ENCODE data around the gene SRMS. TPM values are rescaled to one million over a fixed set of nuclear protein-coding genes. Genes with fewer than 3 reads are reported as not detected.

Gene SRMS
- total and polyA plus RNA-seq, 10 donors = 0.07 to 1.5 (median 0.78) TPM; not detected in 2

DNA sequence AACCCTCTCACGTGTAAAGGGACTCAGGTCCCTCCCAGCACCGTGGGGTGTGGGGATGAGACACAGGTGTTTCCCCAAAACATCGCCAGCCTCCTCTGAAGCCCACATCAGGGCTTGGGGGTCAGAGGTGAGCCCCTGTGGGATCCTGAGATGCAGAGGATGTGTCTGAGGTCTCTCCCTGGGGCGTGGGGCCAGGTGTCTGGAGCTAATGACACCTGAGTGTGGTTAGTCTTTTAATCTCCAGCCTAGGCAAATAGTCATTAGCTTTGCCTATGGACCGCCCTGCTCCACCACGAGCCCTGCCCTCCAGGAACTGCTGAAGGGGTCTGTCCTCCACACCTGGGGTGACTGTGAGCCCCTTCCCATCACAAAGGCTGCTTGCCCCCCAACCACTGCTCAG lies 1.7 kb downstream of the SRMS start:
- Histone ChIP-seq H3K4me3 (no peak overlapping the region), H3K36me3 (no peaks in the 10 kb centered on the region), H3K27me3 (replicated peaks in 1 of 7) (peaks cover 0 to 42% (median 4%) of the 10 kb centered on the region in 7 donors), H3K27ac (no peak overlapping the region), H3K9me3 (no peaks in the 10 kb centered on the region), H3K4me1 (peaks cover 5 to 82% (median 56%) of the 10 kb centered on the region in 6 donors)
- no peak for DNase-seq
- intact Hi-C loops (cut with DNase I; ENCODE audit: low total_unique reads) = no loop called here
- TF ChIP-seq POLR2A (IDR thresholded peaks at IDR 0.05) = no peak
- TF ChIP-seq CTCF (IDR thresholded peaks at IDR 0.05 in 8 of 11, conservative IDR thresholded peaks at IDR 0.05 in 3 of 11) = no peak
- no peak for TF ChIP-seq POLR2AphosphoS5 (IDR thresholded peaks at IDR 0.05)
- WGBS, 5 donors = 31 to 51% (median 46%) methylated on average over 3 to 6 of the region's 6 CpGs

- intact Hi-C loops (cut with DNase I; ENCODE audit: low total_unique reads) = no loop called here
- Histone ChIP-seq H3K4me3 (no peak overlapping the region), H3K27me3 (replicated peaks in 1 of 7) (peaks cover 0 to 40% (median 4%) of the 10 kb centered on the region in 7 donors), H3K36me3 (no peaks in the 10 kb centered on the region), H3K4me1 (peaks cover 5 to 87% (median 56%) of the 10 kb centered on the region in 6 donors), H3K27ac (no peak overlapping the region), H3K9me3 (no peaks in the 10 kb centered on the region)
- TF ChIP-seq POLR2AphosphoS5 (IDR thresholded peaks at IDR 0.05) (no peak), CTCF (IDR thresholded peaks at IDR 0.05 in 8 of 11, conservative IDR thresholded peaks at IDR 0.05 in 3 of 11) (no peak), POLR2A (IDR thresholded peaks at IDR 0.05) (no peak)
- DNase-seq = no peak
- 63 to 80% (median 74%) methylated on average over 7 to 19 of the region's 19 CpGs for WGBS, 5 donors
Measured at GRCh38 chr20:63544958-63545516, 2.5 kb downstream of the SRMS start.

- 63 to 85% (median 80%) methylated on average over 17 to 27 of the region's 27 CpGs for WGBS, 5 donors
- Histone ChIP-seq H3K36me3 (no peaks in the 10 kb centered on the region), H3K4me1 (peaks cover 5 to 90% (median 59%) of the 10 kb centered on the region in 6 donors), H3K9me3 (no peaks in the 10 kb centered on the region), H3K27ac (no peak overlapping the region), H3K27me3 (replicated peaks in 1 of 7) (peaks cover 0 to 34% (median 4%) of the 10 kb centered on the region in 7 donors), H3K4me3 (no peak overlapping the region)
- intact Hi-C loops (cut with DNase I; ENCODE audit: low total_unique reads) = no loop called here
- DNase-seq = no peak
- no peak for TF ChIP-seq POLR2AphosphoS5 (IDR thresholded peaks at IDR 0.05)
- no peak for TF ChIP-seq CTCF (IDR thresholded peaks at IDR 0.05 in 8 of 11, conservative IDR thresholded peaks at IDR 0.05 in 3 of 11)
- no peak for TF ChIP-seq POLR2A (IDR thresholded peaks at IDR 0.05)
Measured at GRCh38 chr20:63544241-63544957, 3.1 kb downstream of the SRMS start.

GRCh38 chr20:63543733-63544132 lies 3.8 kb downstream of the SRMS start:
- Histone ChIP-seq H3K9me3 (no peaks in the 10 kb centered on the region), H3K27me3 (replicated peaks in 1 of 7) (peaks cover 0 to 27% (median 3%) of the 10 kb centered on the region in 7 donors), H3K4me3 (no peak overlapping the region), H3K4me1 (peaks cover 11 to 95% (median 64%) of the 10 kb centered on the region in 6 donors), H3K36me3 (no peaks in the 10 kb centered on the region), H3K27ac (no peak overlapping the region)
- 82 to 93% (median 87%) methylated on average over 6 of the region's 6 CpGs for WGBS, 5 donors
- intact Hi-C loops (cut with DNase I; ENCODE audit: low total_unique reads) = no loop called here
- TF ChIP-seq POLR2AphosphoS5 (IDR thresholded peaks at IDR 0.05) (no peak), POLR2A (IDR thresholded peaks at IDR 0.05) (no peak), CTCF (IDR thresholded peaks at IDR 0.05 in 8 of 11, conservative IDR thresholded peaks at IDR 0.05 in 3 of 11) (no peak)
- no peak for DNase-seq

All from spleen (tissue), 11 donors.